Endothelial cell of umbilical vein (primary cell): Measurements from ENCODE around the gene PPP1R16B. TPM values are rescaled to one million over a fixed set of nuclear protein-coding genes. Genes with fewer than 3 reads are reported as not detected.

ENCODE experiments used
- BruUV-seq: library from RNA; stranded (reverse); fragments of 400-500 nt; replicated peaks from 2 replicates; lab custom pipeline; 2021; lab: Mats Ljungman, UMichigan
- CTCF ChIA-PET: fragments of 300-600, 350-600 bp; sonication (Branson Sonifier 250); formaldehyde crosslinking; loops from one replicate; lab custom pipeline; 2021; ENCODE audit warnings: antibody characterized with exemption, inconsistent platforms; lab: Charles Lee
- POLR2A ChIA-PET: fragments of 300-600, 350-600 bp; sonication (Branson Sonifier 250); formaldehyde crosslinking; loops from one replicate; lab custom pipeline; 2021; ENCODE audit warnings: antibody characterized with exemption, inconsistent platforms; lab: Charles Lee
- DNase-seq: peaks from one replicate; pipeline ENCODE4 v3.0.0-alpha.2; 2011; ENCODE audit warnings: low read depth, low spot score
- FAIRE-seq: peaks from 2 replicates; lab custom pipeline; 2011; peaks lifted over from hg19 to GRCh38; lab: Jason Lieb, UNC
- H2AFZ ChIP-seq: 2 replicates; pipeline ENCODE4 v1.6.0; 2012; ENCODE audit warnings: low read depth, low read length, control low read depth, inconsistent platforms
- H3K27ac ChIP-seq: 2 replicates; pipeline ENCODE4 v1.5.1; 2011; ENCODE audit warnings: low read depth, mild to moderate bottlenecking, control low read depth, low read length, moderate library complexity; ENCODE audit not compliant: insufficient read depth
- H3K27me3 ChIP-seq, 2 experiments: 2 replicates each; pipeline versions ENCODE4 v1.6.0 to v1.6.1; 2011; ENCODE audit warnings: low read length in 2 of 2, mixed read lengths in 1 of 2; ENCODE audit not compliant: control insufficient read depth in 2 of 2, insufficient read depth in 2 of 2
- H3K36me3 ChIP-seq, 2 experiments: 2 replicates in 1 of 2; 3 replicates in 1 of 2; pipeline ENCODE4 v1.5.1; 2011; ENCODE audit warnings: low read length in 2 of 2, mild to moderate bottlenecking in 1 of 2, moderate library complexity in 1 of 2; ENCODE audit not compliant: control insufficient read depth in 2 of 2, insufficient read depth in 2 of 2; ENCODE audit errors: extremely low read depth in 1 of 2
- H3K4me1 ChIP-seq: 3 replicates; pipeline ENCODE4 v1.5.1; 2011; ENCODE audit warnings: mild to moderate bottlenecking, low read length; ENCODE audit not compliant: control insufficient read depth, insufficient read depth; ENCODE audit errors: extremely low read depth
- H3K4me2 ChIP-seq: 2 replicates; pipeline ENCODE4 v1.6.1; 2011; ENCODE audit warnings: low read length, control low read depth, mixed read lengths; ENCODE audit not compliant: insufficient read depth
- H3K4me3 ChIP-seq, 3 experiments: fragments of 200-600 bp in 1 of 3; sonication (generic), shearing (Covaris generic) in 1 of 3; replicated peaks in 1 of 3; 2 replicates each; pipeline ENCODE4 v1.5.1; 2011 to 2016; ENCODE audit warnings: control low read depth in 3 of 3, low read length in 3 of 3, mild to moderate bottlenecking in 2 of 3, inconsistent platforms in 1 of 3, low read depth in 1 of 3, moderate library complexity in 1 of 3; ENCODE audit not compliant: insufficient read depth in 1 of 3
- H3K79me2 ChIP-seq: 2 replicates; pipeline ENCODE4 v1.6.0; 2012; ENCODE audit warnings: low read length, inconsistent platforms; ENCODE audit not compliant: control insufficient read depth, insufficient read depth
- H3K9ac ChIP-seq: replicated peaks from 2 replicates; pipeline ENCODE3; 2011; ENCODE audit warnings: low read length, control low read depth; ENCODE audit not compliant: insufficient read depth; ENCODE audit errors: extremely low read depth
- H3K9me1 ChIP-seq: replicated peaks from 3 replicates; pipeline ENCODE4 v1.6.0; 2011; ENCODE audit warnings: mild to moderate bottlenecking, low read length; ENCODE audit not compliant: control insufficient read depth, insufficient read depth; ENCODE audit errors: extremely low read depth
- H3K9me3 ChIP-seq: replicated peaks from 2 replicates; pipeline ENCODE4 v1.5.1; 2012; ENCODE audit warnings: low read length, inconsistent platforms; ENCODE audit not compliant: control insufficient read depth, insufficient read depth
- H4K20me1 ChIP-seq: replicated peaks from 2 replicates; pipeline ENCODE3; 2011; ENCODE audit warnings: mild to moderate bottlenecking, low read length; ENCODE audit not compliant: control insufficient read depth, insufficient read depth; ENCODE audit errors: extremely low read depth
- CTCF ChIP-seq, 2 donors: IDR thresholded peaks; 1 replicate in 1 of 2; 2 replicates in 1 of 2; pipeline ENCODE4 v1.5.1; 2011; ENCODE audit warnings: low read length in 2 of 2, mild to moderate bottlenecking in 2 of 2, moderate library complexity in 2 of 2, control low read depth in 1 of 2, inconsistent platforms in 1 of 2, low read depth in 1 of 2; ENCODE audit not compliant: insufficient read depth in 1 of 2; ENCODE audit errors: extremely low read depth in 1 of 2
- EZH2 ChIP-seq: IDR thresholded peaks from 2 replicates; pipeline ENCODE4 v1.6.1; 2012; ENCODE audit warnings: borderline replicate concordance, low read depth, mild to moderate bottlenecking, moderate library complexity, low read length, inconsistent platforms; ENCODE audit not compliant: severe bottlenecking
- FOS ChIP-seq: IDR thresholded peaks from 2 replicates; pipeline ENCODE4 v1.6.1; 2011; ENCODE audit warnings: mild to moderate bottlenecking, low read length, moderate library complexity, borderline replicate concordance; ENCODE audit not compliant: insufficient read depth
- GATA2 ChIP-seq: IDR thresholded peaks from 2 replicates; pipeline ENCODE4 v1.7.0; 2011; ENCODE audit warnings: low read depth, mild to moderate bottlenecking, moderate library complexity, mixed read lengths, low read length; ENCODE audit not compliant: insufficient read length, insufficient read depth
- JUN ChIP-seq: IDR thresholded peaks from 2 replicates; pipeline ENCODE4 v1.6.1; 2011; ENCODE audit warnings: borderline replicate concordance, low read depth; ENCODE audit not compliant: insufficient read length, insufficient read depth
- MAX ChIP-seq: IDR thresholded peaks from 2 replicates; pipeline ENCODE4 v1.6.1; 2011; ENCODE audit not compliant: insufficient read depth, insufficient read length
- MYC ChIP-seq: IDR thresholded peaks from one replicate; pipeline ENCODE4 v1.6.1; 2011; ENCODE audit warnings: mild to moderate bottlenecking, low read depth, low read length
- POLR2A ChIP-seq: IDR thresholded peaks from 2 replicates; pipeline ENCODE4 v1.6.1; 2012; ENCODE audit warnings: low read depth, mild to moderate bottlenecking, control low read depth, low read length
- POLR2AphosphoS5 ChIP-seq: IDR thresholded peaks from 2 replicates; pipeline ENCODE4 v1.6.1; 2012; ENCODE audit warnings: low read depth, mild to moderate bottlenecking, control low read depth, low read length, moderate library complexity; ENCODE audit not compliant: insufficient read depth
- dilution Hi-C: fragments of 300-500 bp; cut with MboI; formaldehyde crosslinking; loops from one replicate; pipeline ENCODE4 v1.15.0; 2019; ENCODE audit warnings: low sequenced_read_pairs; ENCODE audit not compliant: extremely low pct_ligation_motif_present
- intact Hi-C: fragments of 100-400 bp; cut with micrococcal nuclease; formaldehyde crosslinking; loops from one replicate; pipeline ENCODE4 v1.10.0; 2022
- polyA plus RNA-seq, 4 experiments: library from polyadenylated mRNA; depleted of rRNA in 3 of 4; stranded (reverse) in 3 of 4; unstranded in 1 of 4; fragments of >200 nt; gene quantifications; 2 replicates each; pipeline versions ENCODE4 v1.2.1 to v1.2.3, GENCODE V29; 2011 to 2012; ENCODE audit warnings: missing spikeins in 1 of 4
- total RNA-seq: library from RNA; stranded (reverse); gene quantifications from 2 replicates; pipeline ENCODE4 v1.2.3, GENCODE V29; 2021

Gene PPP1R16B
- total and polyA plus RNA-seq, 2 donors (not counting 3 experiments of a cell fraction or from before 2014, with no cell fraction given): 34.7 to 68.1 TPM

DNA sequence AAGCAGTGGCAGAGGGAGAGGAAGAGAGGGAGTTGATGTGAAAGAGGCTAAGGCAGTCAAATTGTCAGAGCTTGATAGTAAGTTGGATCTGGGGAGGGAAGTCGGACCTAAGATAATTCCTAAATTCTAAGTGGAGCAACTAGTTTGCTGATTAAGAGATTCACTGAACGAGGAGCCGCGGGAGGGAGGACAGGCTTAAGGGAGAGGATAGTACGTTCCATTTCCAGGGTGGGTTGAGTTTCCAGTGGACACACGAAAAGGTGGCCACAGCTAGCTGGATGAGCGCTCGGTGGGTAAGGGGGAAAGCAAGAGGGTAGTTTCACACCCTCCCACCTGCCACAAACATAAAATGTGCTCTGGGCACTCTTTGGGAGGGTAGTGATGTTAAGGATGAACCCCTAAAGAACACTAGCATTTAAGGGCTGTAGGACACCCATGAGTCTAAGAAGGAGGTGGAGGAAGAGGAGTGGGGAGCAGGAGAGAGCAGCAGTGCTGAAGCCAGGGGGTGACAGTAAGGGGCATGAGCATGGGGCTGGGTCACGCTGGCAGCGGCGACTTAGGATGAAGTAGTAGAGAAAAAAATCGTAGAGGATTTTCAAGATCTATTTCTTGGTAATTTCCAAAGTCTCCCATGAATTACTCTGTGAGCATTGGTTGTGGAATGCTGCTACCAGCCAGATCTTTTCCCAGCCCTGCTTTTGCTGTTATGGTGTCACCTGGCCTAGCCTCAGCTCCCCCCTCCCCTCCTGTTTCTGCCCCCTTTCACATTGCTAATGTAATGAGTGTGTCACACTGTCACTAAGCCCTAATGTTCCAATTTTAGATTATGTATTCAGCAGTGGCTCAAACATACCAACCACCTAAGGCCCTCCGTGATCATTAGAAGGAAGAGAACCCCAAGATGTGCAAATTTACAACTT, 35.9 kb upstream of the PPP1R16B start:
- Histone ChIP-seq H3K4me2 (no peak overlapping the region), H3K79me2 (no peaks in the 10 kb centered on the region), H2AFZ (no peak overlapping the region), H3K9me1 (no peaks in the 10 kb centered on the region), H3K27ac (no peak overlapping the region), H3K9ac (no peak overlapping the region), H3K9me3 (no peaks in the 10 kb centered on the region), H3K27me3 (no peaks in the 10 kb centered on the region), H4K20me1 (no peaks in the 10 kb centered on the region), H3K36me3 (peaks cover 8 to 24% of the 10 kb centered on the region in 2 experiments), H3K4me1 (peaks cover 7% of the 10 kb centered on the region), H3K4me3 (no peak overlapping the region)
- FAIRE-seq: no peak
- no peak for TF ChIP-seq MAX
- TF ChIP-seq EZH2: no peak
- TF ChIP-seq CTCF (IDR thresholded peaks at IDR 0.05; ENCODE audit: extremely low read depth in 1 of 2, insufficient read depth in 1 of 2, low read depth in 1 of 2, low read length in 2 of 2): no peak
- TF ChIP-seq POLR2AphosphoS5: no peak
- no peak for TF ChIP-seq FOS
- TF ChIP-seq JUN: no peak
- no peak for TF ChIP-seq GATA2
- no peak for TF ChIP-seq POLR2A
- TF ChIP-seq MYC: no peak
- dilution Hi-C loops: no loop called here
- BruUV-seq: no TSS peak
- ChIA-PET POLR2A (interaction anchor here (0.6 kb wide), 1 partner anchor 11 kb away, joined by 3 read pairs; no protein-coding TSS in a partner anchor), CTCF (interaction anchor here (0.7 to 1.3 kb wide), 2 partner anchors 23 to 39 kb away, joined by 3 read pairs; no protein-coding TSS in a partner anchor)
- DNase-seq: no peak
- intact Hi-C loops: no loop called here
